SK-N-SH treated with all-trans-retinoic acid at 6 μM for 48 hours (cell line): ENCODE measurements around the gene TMEM33.

Experiments used
- ATAC-seq: fragments of 200-7000 bp; cut with Tn5 transposase; 3 replicates; pipeline ENCODE4 v1.9.1; 2020; ENCODE audit warnings: mild to moderate bottlenecking, moderate library complexity
- ARNTL ChIP-seq: fragments of 450-650 bp; formaldehyde crosslinking; IDR thresholded peaks from 2 replicates; pipeline ENCODE4 v1.5.0; 2020; ENCODE audit warnings: low read depth, mild to moderate bottlenecking, moderate library complexity, borderline replicate concordance
- BACH2 ChIP-seq: fragments of 250-450 bp; sonication (Bioruptor Pico); IDR thresholded peaks from 2 replicates; pipeline ENCODE4 v1.9.0; 2021; ENCODE audit warnings: mild to moderate bottlenecking, borderline replicate concordance
- CSDC2 ChIP-seq: fragments of 250-450 bp; sonication (Bioruptor Pico); IDR thresholded peaks from 2 replicates; pipeline ENCODE4 v1.5.0; 2020; ENCODE audit warnings: mild to moderate bottlenecking, moderate library complexity
- ESRRG ChIP-seq: fragments of 250-450 bp; sonication (Bioruptor Pico); IDR thresholded peaks from 2 replicates; pipeline ENCODE4 v1.6.1; 2021; ENCODE audit warnings: mild to moderate bottlenecking
- GLIS3 ChIP-seq: fragments of 250-450 bp; sonication (Bioruptor Pico); IDR thresholded peaks from 2 replicates; pipeline ENCODE4 v1.5.0; 2020; ENCODE audit warnings: mild to moderate bottlenecking, moderate library complexity
- ISL1 ChIP-seq: fragments of 250-450 bp; sonication (Bioruptor Pico); IDR thresholded peaks from 2 replicates; pipeline ENCODE4 v2.1.2; 2022; ENCODE audit warnings: mild to moderate bottlenecking, moderate library complexity
- OSR1 ChIP-seq: fragments of 250-450 bp; sonication (Bioruptor Pico); IDR thresholded peaks from 2 replicates; pipeline ENCODE4 v1.8.0; 2022; ENCODE audit warnings: moderate library complexity, mild to moderate bottlenecking, inconsistent platforms
- PPARA ChIP-seq: fragments of 250-450 bp; sonication (Bioruptor Pico); IDR thresholded peaks from 2 replicates; pipeline ENCODE4 v1.5.0; 2020; ENCODE audit warnings: mild to moderate bottlenecking, borderline replicate concordance
- RARB ChIP-seq: fragments of 250-450 bp; sonication (Bioruptor Pico); IDR thresholded peaks from 2 replicates; pipeline ENCODE4 v1.8.0; 2021; ENCODE audit warnings: mild to moderate bottlenecking, moderate library complexity
- SNAI2 ChIP-seq: fragments of 250-450 bp; sonication (Bioruptor Pico); IDR thresholded peaks from 2 replicates; pipeline ENCODE4 v1.5.0; 2020; ENCODE audit warnings: mild to moderate bottlenecking, moderate library complexity
- TCF4 ChIP-seq: fragments of 250-450 bp; sonication (Bioruptor Pico); IDR thresholded peaks from 2 replicates; pipeline ENCODE4 v1.8.0; 2021; ENCODE audit warnings: mild to moderate bottlenecking, moderate library complexity, borderline replicate concordance
- TOX ChIP-seq: fragments of 250-450 bp; sonication (Bioruptor Pico); IDR thresholded peaks from 2 replicates; pipeline ENCODE4 v1.8.0; 2021; ENCODE audit warnings: mild to moderate bottlenecking, moderate library complexity, borderline replicate concordance
- ZFP30 ChIP-seq: fragments of 450-650 bp; formaldehyde crosslinking; IDR thresholded peaks from 2 replicates; pipeline ENCODE4 v1.5.0; 2022; ENCODE audit warnings: mild to moderate bottlenecking, moderate library complexity
- ZNF70 ChIP-seq: fragments of 450-650 bp; formaldehyde crosslinking; IDR thresholded peaks from 2 replicates; pipeline ENCODE4 v1.5.0; 2020; ENCODE audit warnings: mild to moderate bottlenecking, moderate library complexity
- ZNF8 ChIP-seq: fragments of 450-650 bp; formaldehyde crosslinking; IDR thresholded peaks from 2 replicates; pipeline ENCODE4 v1.5.0; 2020; ENCODE audit warnings: mild to moderate bottlenecking, moderate library complexity
- TF ChIP-seq, protein P1 (sequence below): fragments of 250-450 bp; sonication (Bioruptor Pico); IDR thresholded peaks from 2 replicates; pipeline ENCODE4 v1.8.0; 2021; ENCODE audit warnings: low read depth, mild to moderate bottlenecking, moderate library complexity, borderline replicate concordance
- TF ChIP-seq, protein P2 (sequence below): fragments of 250-450 bp; sonication (Bioruptor Pico); IDR thresholded peaks from 2 replicates; pipeline ENCODE4 v1.8.0; 2020; ENCODE audit warnings: mild to moderate bottlenecking, moderate library complexity, borderline replicate concordance
- TF ChIP-seq, protein P3 (sequence below): fragments of 250-450 bp; sonication (Bioruptor Pico); IDR thresholded peaks from 2 replicates; pipeline ENCODE4 v1.5.0; 2020; ENCODE audit warnings: mild to moderate bottlenecking, moderate library complexity
- TF ChIP-seq, protein P4 (sequence below): fragments of 250-450 bp; sonication (Bioruptor Pico); IDR thresholded peaks from 2 replicates; pipeline ENCODE4 v1.5.1; 2020; ENCODE audit warnings: low read depth, mild to moderate bottlenecking, moderate library complexity

Gene TMEM33

DNA sequence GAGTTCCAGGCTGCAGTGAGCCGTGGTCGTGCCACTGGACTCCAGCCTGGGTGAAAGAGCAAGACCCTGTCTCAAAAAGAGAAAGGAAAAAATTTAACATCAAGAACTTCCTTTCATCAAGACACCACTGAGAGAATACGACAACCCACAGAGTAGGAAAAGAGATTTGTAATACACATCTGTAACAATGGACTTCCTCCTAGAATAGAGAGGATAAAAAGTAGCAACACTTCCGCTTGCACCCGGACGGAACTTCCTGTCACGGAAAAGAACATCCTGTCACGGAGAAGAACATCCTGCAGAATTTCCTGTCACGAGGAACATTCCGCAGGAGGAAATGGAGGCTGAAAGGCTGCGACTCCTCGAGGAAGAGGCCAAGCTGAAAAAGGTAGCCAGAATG lies 46.2 kb downstream of the TMEM33 start, which contains the start of gene DCAF4L1 (continued):
- TF ChIP-seq, protein P1, sequence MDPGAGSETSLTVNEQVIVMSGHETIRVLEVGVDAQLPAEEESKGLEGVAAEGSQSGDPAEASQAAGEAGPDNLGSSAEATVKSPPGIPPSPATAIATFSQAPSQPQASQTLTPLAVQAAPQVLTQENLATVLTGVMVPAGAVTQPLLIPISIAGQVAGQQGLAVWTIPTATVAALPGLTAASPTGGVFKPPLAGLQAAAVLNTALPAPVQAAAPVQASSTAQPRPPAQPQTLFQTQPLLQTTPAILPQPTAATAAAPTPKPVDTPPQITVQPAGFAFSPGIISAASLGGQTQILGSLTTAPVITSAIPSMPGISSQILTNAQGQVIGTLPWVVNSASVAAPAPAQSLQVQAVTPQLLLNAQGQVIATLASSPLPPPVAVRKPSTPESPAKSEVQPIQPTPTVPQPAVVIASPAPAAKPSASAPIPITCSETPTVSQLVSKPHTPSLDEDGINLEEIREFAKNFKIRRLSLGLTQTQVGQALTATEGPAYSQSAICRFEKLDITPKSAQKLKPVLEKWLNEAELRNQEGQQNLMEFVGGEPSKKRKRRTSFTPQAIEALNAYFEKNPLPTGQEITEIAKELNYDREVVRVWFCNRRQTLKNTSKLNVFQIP (CRISPR knock-in tag) = no peak
- TF ChIP-seq ESRRG (CRISPR knock-in tag) = no peak
- TF ChIP-seq, protein P2, sequence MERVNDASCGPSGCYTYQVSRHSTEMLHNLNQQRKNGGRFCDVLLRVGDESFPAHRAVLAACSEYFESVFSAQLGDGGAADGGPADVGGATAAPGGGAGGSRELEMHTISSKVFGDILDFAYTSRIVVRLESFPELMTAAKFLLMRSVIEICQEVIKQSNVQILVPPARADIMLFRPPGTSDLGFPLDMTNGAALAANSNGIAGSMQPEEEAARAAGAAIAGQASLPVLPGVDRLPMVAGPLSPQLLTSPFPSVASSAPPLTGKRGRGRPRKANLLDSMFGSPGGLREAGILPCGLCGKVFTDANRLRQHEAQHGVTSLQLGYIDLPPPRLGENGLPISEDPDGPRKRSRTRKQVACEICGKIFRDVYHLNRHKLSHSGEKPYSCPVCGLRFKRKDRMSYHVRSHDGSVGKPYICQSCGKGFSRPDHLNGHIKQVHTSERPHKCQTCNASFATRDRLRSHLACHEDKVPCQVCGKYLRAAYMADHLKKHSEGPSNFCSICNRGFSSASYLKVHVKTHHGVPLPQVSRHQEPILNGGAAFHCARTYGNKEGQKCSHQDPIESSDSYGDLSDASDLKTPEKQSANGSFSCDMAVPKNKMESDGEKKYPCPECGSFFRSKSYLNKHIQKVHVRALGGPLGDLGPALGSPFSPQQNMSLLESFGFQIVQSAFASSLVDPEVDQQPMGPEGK (CRISPR knock-in tag) = no peak

DNA sequence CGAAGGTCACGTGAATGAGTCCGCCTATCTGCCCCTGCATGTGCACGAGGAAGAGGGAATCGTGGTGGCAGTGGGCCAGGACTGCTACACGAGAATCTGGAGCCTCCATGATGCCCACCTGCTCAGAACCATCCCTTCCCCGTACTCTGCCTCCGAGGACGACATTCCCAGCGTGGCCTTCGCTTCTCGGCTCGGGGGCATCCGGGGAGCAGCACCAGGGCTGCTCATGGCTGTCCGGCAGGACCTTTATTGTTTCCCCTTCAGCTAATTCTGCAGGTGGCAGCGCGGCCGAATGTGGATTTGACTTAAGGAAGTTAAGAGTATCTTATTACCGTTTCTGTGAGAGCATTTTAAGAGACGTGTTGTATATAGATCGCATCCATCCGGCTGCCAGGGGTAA lies 47.5 kb downstream of the TMEM33 start:
- no peak for ATAC-seq
- TF ChIP-seq ZNF8 (CRISPR knock-in tag) = no peak
- TF ChIP-seq RARB (CRISPR knock-in tag) = no peak
- TF ChIP-seq, protein P3, sequence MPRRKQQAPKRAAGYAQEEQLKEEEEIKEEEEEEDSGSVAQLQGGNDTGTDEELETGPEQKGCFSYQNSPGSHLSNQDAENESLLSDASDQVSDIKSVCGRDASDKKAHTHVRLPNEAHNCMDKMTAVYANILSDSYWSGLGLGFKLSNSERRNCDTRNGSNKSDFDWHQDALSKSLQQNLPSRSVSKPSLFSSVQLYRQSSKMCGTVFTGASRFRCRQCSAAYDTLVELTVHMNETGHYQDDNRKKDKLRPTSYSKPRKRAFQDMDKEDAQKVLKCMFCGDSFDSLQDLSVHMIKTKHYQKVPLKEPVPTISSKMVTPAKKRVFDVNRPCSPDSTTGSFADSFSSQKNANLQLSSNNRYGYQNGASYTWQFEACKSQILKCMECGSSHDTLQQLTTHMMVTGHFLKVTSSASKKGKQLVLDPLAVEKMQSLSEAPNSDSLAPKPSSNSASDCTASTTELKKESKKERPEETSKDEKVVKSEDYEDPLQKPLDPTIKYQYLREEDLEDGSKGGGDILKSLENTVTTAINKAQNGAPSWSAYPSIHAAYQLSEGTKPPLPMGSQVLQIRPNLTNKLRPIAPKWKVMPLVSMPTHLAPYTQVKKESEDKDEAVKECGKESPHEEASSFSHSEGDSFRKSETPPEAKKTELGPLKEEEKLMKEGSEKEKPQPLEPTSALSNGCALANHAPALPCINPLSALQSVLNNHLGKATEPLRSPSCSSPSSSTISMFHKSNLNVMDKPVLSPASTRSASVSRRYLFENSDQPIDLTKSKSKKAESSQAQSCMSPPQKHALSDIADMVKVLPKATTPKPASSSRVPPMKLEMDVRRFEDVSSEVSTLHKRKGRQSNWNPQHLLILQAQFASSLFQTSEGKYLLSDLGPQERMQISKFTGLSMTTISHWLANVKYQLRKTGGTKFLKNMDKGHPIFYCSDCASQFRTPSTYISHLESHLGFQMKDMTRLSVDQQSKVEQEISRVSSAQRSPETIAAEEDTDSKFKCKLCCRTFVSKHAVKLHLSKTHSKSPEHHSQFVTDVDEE (CRISPR knock-in tag) = no peak
- no peak for TF ChIP-seq ARNTL (CRISPR knock-in tag)
- TF ChIP-seq ISL1 (CRISPR knock-in tag) = no peak
- TF ChIP-seq BACH2 (CRISPR knock-in tag) = no peak
- TF ChIP-seq PPARA (CRISPR knock-in tag) = no peak
- TF ChIP-seq, protein P4, sequence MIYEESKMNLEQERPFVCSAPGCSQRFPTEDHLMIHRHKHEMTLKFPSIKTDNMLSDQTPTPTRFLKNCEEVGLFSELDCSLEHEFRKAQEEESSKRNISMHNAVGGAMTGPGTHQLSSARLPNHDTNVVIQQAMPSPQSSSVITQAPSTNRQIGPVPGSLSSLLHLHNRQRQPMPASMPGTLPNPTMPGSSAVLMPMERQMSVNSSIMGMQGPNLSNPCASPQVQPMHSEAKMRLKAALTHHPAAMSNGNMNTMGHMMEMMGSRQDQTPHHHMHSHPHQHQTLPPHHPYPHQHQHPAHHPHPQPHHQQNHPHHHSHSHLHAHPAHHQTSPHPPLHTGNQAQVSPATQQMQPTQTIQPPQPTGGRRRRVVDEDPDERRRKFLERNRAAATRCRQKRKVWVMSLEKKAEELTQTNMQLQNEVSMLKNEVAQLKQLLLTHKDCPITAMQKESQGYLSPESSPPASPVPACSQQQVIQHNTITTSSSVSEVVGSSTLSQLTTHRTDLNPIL (CRISPR knock-in tag) = no peak
- no peak for TF ChIP-seq ESRRG (CRISPR knock-in tag)

DNA sequence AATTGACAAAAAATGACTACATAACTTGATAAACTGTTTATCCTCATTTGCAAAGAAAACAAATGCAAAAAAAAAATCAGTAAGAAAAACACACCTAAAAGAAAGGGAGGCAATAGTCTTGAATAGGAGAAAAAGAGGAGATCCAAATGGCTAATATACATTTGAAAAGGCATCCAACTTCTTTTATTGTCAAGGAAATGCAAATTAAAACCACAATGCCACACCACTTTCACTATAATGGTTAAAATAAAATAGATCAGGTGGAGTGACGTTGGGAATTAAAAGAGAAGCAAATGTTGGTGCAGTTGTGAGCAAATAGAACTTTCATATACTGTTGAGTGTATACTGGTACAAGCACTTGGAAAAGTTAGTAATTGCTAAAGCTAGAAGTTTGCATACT lies 49.9 kb downstream of the TMEM33 start:
- ATAC-seq = no peak
- TF ChIP-seq TCF4 (CRISPR knock-in tag) = no peak
- TF ChIP-seq SNAI2 (CRISPR knock-in tag) = no peak
- no peak for TF ChIP-seq GLIS3
- TF ChIP-seq TOX (CRISPR knock-in tag) = no peak
- TF ChIP-seq ARNTL (CRISPR knock-in tag) = no peak
- no peak for TF ChIP-seq ZNF8 (CRISPR knock-in tag)
- TF ChIP-seq RARB (CRISPR knock-in tag) = no peak
- no peak for TF ChIP-seq ISL1 (CRISPR knock-in tag)
- no peak for TF ChIP-seq ZFP30

DNA sequence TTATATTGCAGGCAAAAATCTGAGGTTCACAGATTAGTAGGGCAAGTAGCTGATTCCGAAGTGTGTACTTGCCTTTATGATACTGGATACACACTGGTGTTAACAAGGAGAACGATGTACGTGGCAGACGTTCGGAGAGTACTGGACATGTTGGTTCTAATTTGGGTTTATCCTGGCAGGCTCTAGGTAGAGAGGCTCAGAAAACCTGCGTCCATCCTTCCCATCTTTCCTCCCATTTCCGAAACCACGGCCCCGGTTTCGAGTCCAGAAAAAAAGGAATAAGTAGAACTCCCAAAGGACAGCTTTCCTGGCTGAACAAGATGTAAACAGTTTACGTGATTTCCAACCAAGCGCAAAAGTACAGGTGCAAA lies 54.8 kb downstream of the TMEM33 start:
- no peak for TF ChIP-seq ZFP30
- no peak for TF ChIP-seq ZNF70 (CRISPR knock-in tag)
- TF ChIP-seq CSDC2 (CRISPR knock-in tag) = no peak
- no peak for TF ChIP-seq ARNTL (CRISPR knock-in tag)
- TF ChIP-seq ESRRG (CRISPR knock-in tag) = no peak
- TF ChIP-seq TCF4 (CRISPR knock-in tag) = no peak
- no peak for TF ChIP-seq OSR1 (CRISPR knock-in tag)
- TF ChIP-seq SNAI2 (CRISPR knock-in tag) = no peak
- TF ChIP-seq TOX (CRISPR knock-in tag) = no peak
- TF ChIP-seq, all 23 proteins: peak for 0
- ATAC-seq = peak; percentile 45
